Measurements from ENCODE around the gene UPK1A.
"Not testable (repeated sequence)": the region's sequence is repeated elsewhere in the genome, so short reads cannot be mapped to it uniquely, and the experiment has no call there.

The UPK1A gene

GRCh38 chr19:35645680-35646511, 20.4 kb upstream of the UPK1A start:
- peaks cover 26% of the 10 kb centered on the region for H3K27me3 ChIP-seq (ENCODE audit: control insufficient read depth, insufficient read depth, low read length)
- no peak overlapping the region for H3K4me3 ChIP-seq (ENCODE audit: low read depth, low read length)
- H3K9ac ChIP-seq (ENCODE audit: low read depth, low read length) = no peak overlapping the region
- peaks cover 2% of the 10 kb centered on the region for H3K36me3 ChIP-seq (ENCODE audit: control insufficient read depth, insufficient read depth, low read length)
- peaks cover 8% of the 10 kb centered on the region for H3K4me1 ChIP-seq (ENCODE audit: control insufficient read depth, insufficient read depth, low read length)
- H3K9me3 ChIP-seq (ENCODE audit: control insufficient read depth, insufficient read depth, low read length) = no peaks in the 10 kb centered on the region

GRCh38 chr19:35648017-35648961, 18.0 kb upstream of the UPK1A start, which contains the start of gene COX6B1:
Gene COX6B1, plus strand, starts transcription at chr19:35648323. Its CDS starts 2,921 bp downstream, at chr19:35651244.
- H3K9ac ChIP-seq (ENCODE audit: low read depth, low read length) = peak within 1 kb of the TSS; percentile 83
- H3K36me3 ChIP-seq (ENCODE audit: control insufficient read depth, insufficient read depth, low read length) = peaks cover 9% of the 10 kb centered on the region
- peak within 1 kb of the TSS; percentile 85 for H3K4me3 ChIP-seq (ENCODE audit: low read depth, low read length)
- peaks cover 17% of the 10 kb centered on the region for H3K27me3 ChIP-seq (ENCODE audit: control insufficient read depth, insufficient read depth, low read length)
- no peaks in the 10 kb centered on the region for H3K9me3 ChIP-seq (ENCODE audit: control insufficient read depth, insufficient read depth, low read length)
- H3K4me1 ChIP-seq (ENCODE audit: control insufficient read depth, insufficient read depth, low read length) = peaks cover 3% of the 10 kb centered on the region

- Histone ChIP-seq H3K27me3 (ENCODE audit: control insufficient read depth, insufficient read depth, low read length) (peaks cover 12% of the 10 kb centered on the region), H3K4me3 (ENCODE audit: low read depth, low read length) (no peak overlapping the region), H3K4me1 (ENCODE audit: control insufficient read depth, insufficient read depth, low read length) (no peaks in the 10 kb centered on the region), H3K9ac (ENCODE audit: low read depth, low read length) (no peak overlapping the region), H3K9me3 (ENCODE audit: control insufficient read depth, insufficient read depth, low read length) (no peaks in the 10 kb centered on the region), H3K36me3 (ENCODE audit: control insufficient read depth, insufficient read depth, low read length) (peaks cover 21% of the 10 kb centered on the region)
Measured at GRCh38 chr19:35650581-35650980, 15.7 kb upstream of the UPK1A start.

GRCh38 chr19:35654828-35655227, 11.5 kb upstream of the UPK1A start:
- not testable (repeated sequence) for H3K9ac ChIP-seq (ENCODE audit: low read depth, low read length); H3K27me3 ChIP-seq (ENCODE audit: control insufficient read depth, insufficient read depth, low read length)
- H3K36me3 ChIP-seq (ENCODE audit: control insufficient read depth, insufficient read depth, low read length) = peaks cover 36% of the 10 kb centered on the region

GRCh38 chr19:35655600-35655999, 10.7 kb upstream of the UPK1A start:
- Histone ChIP-seq H3K36me3 (ENCODE audit: control insufficient read depth, insufficient read depth, low read length) (peaks cover 36% of the 10 kb centered on the region), H3K9ac (ENCODE audit: low read depth, low read length) (no peak overlapping the region), H3K4me1 (ENCODE audit: control insufficient read depth, insufficient read depth, low read length) (no peaks in the 10 kb centered on the region), H3K9me3 (ENCODE audit: control insufficient read depth, insufficient read depth, low read length) (no peaks in the 10 kb centered on the region), H3K27me3 (ENCODE audit: control insufficient read depth, insufficient read depth, low read length) (no peaks in the 10 kb centered on the region), H3K4me3 (ENCODE audit: low read depth, low read length) (no peak overlapping the region)

More at GRCh38 chr19:35654828-35655227, 11.5 kb upstream of the UPK1A start:
- not testable (repeated sequence) for H3K4me1 ChIP-seq (ENCODE audit: control insufficient read depth, insufficient read depth, low read length); H3K4me3 ChIP-seq (ENCODE audit: low read depth, low read length); H3K9me3 ChIP-seq (ENCODE audit: control insufficient read depth, insufficient read depth, low read length)

GRCh38 chr19:35656700-35657099, 9.6 kb upstream of the UPK1A start:
- Histone ChIP-seq H3K4me3 (ENCODE audit: low read depth, low read length) (no peak overlapping the region), H3K27me3 (ENCODE audit: control insufficient read depth, insufficient read depth, low read length) (no peaks in the 10 kb centered on the region), H3K4me1 (ENCODE audit: control insufficient read depth, insufficient read depth, low read length) (no peaks in the 10 kb centered on the region), H3K9ac (ENCODE audit: low read depth, low read length) (no peak overlapping the region), H3K36me3 (ENCODE audit: control insufficient read depth, insufficient read depth, low read length) (peaks cover 31% of the 10 kb centered on the region), H3K9me3 (ENCODE audit: control insufficient read depth, insufficient read depth, low read length) (no peaks in the 10 kb centered on the region)

- Histone ChIP-seq H3K9me3 (ENCODE audit: control insufficient read depth, insufficient read depth, low read length) (no peaks in the 10 kb centered on the region), H3K9ac (ENCODE audit: low read depth, low read length) (no peak overlapping the region), H3K4me1 (ENCODE audit: control insufficient read depth, insufficient read depth, low read length) (no peaks in the 10 kb centered on the region), H3K4me3 (ENCODE audit: low read depth, low read length) (no peak overlapping the region), H3K36me3 (ENCODE audit: control insufficient read depth, insufficient read depth, low read length) (peaks cover 27% of the 10 kb centered on the region), H3K27me3 (ENCODE audit: control insufficient read depth, insufficient read depth, low read length) (no peaks in the 10 kb centered on the region)
Measured at GRCh38 chr19:35657904-35658700, 8.2 kb upstream of the UPK1A start.

- Histone ChIP-seq H3K9ac (ENCODE audit: low read depth, low read length) (no peak overlapping the region), H3K36me3 (ENCODE audit: control insufficient read depth, insufficient read depth, low read length) (peaks cover 6% of the 10 kb centered on the region)
Measured at GRCh38 chr19:35661995-35662340, 4.3 kb upstream of the UPK1A start.

GRCh38 chr19:35663981-35664380, 2.3 kb upstream of the UPK1A start:
- no peak overlapping the region for H3K4me3 ChIP-seq (ENCODE audit: low read depth, low read length)
- H3K27me3 ChIP-seq (ENCODE audit: control insufficient read depth, insufficient read depth, low read length) = peaks cover 2% of the 10 kb centered on the region
- H3K36me3 ChIP-seq (ENCODE audit: control insufficient read depth, insufficient read depth, low read length) = no peaks in the 10 kb centered on the region
- no peak overlapping the region for H3K9ac ChIP-seq (ENCODE audit: low read depth, low read length)
- no peaks in the 10 kb centered on the region for H3K9me3 ChIP-seq (ENCODE audit: control insufficient read depth, insufficient read depth, low read length)
- no peaks in the 10 kb centered on the region for H3K4me1 ChIP-seq (ENCODE audit: control insufficient read depth, insufficient read depth, low read length)

More at GRCh38 chr19:35661995-35662340, 4.3 kb upstream of the UPK1A start:
- no peaks in the 10 kb centered on the region for H3K27me3 ChIP-seq (ENCODE audit: control insufficient read depth, insufficient read depth, low read length)
- H3K9me3 ChIP-seq (ENCODE audit: control insufficient read depth, insufficient read depth, low read length) = no peaks in the 10 kb centered on the region
- H3K4me3 ChIP-seq (ENCODE audit: low read depth, low read length) = no peak overlapping the region
- no peaks in the 10 kb centered on the region for H3K4me1 ChIP-seq (ENCODE audit: control insufficient read depth, insufficient read depth, low read length)

- no peak overlapping the region for H3K9ac ChIP-seq (ENCODE audit: low read depth, low read length)
- no peaks in the 10 kb centered on the region for H3K9me3 ChIP-seq (ENCODE audit: control insufficient read depth, insufficient read depth, low read length)
- no peaks in the 10 kb centered on the region for H3K4me1 ChIP-seq (ENCODE audit: control insufficient read depth, insufficient read depth, low read length)
- H3K36me3 ChIP-seq (ENCODE audit: control insufficient read depth, insufficient read depth, low read length) = no peaks in the 10 kb centered on the region
- peaks cover 9% of the 10 kb centered on the region for H3K27me3 ChIP-seq (ENCODE audit: control insufficient read depth, insufficient read depth, low read length)
- H3K4me3 ChIP-seq (ENCODE audit: low read depth, low read length) = no peak overlapping the region
Measured at GRCh38 chr19:35665157-35665556, 1.2 kb upstream of the UPK1A start.

- H3K9ac ChIP-seq (ENCODE audit: low read depth, low read length) = no peak overlapping the region
- peaks cover 9% of the 10 kb centered on the region for H3K27me3 ChIP-seq (ENCODE audit: control insufficient read depth, insufficient read depth, low read length)
- H3K9me3 ChIP-seq (ENCODE audit: control insufficient read depth, insufficient read depth, low read length) = no peaks in the 10 kb centered on the region
- no peak overlapping the region for H3K4me3 ChIP-seq (ENCODE audit: low read depth, low read length)
- H3K36me3 ChIP-seq (ENCODE audit: control insufficient read depth, insufficient read depth, low read length) = no peaks in the 10 kb centered on the region
- H3K4me1 ChIP-seq (ENCODE audit: control insufficient read depth, insufficient read depth, low read length) = no peaks in the 10 kb centered on the region
Measured at GRCh38 chr19:35665604-35666003, 713 bp upstream of the UPK1A start.

All from iPS-15b (cell line).